Measurements from ENCODE around the gene ARFRP1.
"Not testable (repeated sequence)": the region's sequence is repeated elsewhere in the genome, so short reads cannot be mapped to it uniquely, and the experiment has no call there.

The ARFRP1 gene

GRCh38 chr20:63732118-63733095, 24.6 kb upstream of the ARFRP1 start:
- DNase-seq (ENCODE audit: low spot score): no peak

GRCh38 chr20:63731410-63731809, 23.6 kb upstream of the ARFRP1 start:
- DNase-seq (ENCODE audit: low spot score): no peak

DNA sequence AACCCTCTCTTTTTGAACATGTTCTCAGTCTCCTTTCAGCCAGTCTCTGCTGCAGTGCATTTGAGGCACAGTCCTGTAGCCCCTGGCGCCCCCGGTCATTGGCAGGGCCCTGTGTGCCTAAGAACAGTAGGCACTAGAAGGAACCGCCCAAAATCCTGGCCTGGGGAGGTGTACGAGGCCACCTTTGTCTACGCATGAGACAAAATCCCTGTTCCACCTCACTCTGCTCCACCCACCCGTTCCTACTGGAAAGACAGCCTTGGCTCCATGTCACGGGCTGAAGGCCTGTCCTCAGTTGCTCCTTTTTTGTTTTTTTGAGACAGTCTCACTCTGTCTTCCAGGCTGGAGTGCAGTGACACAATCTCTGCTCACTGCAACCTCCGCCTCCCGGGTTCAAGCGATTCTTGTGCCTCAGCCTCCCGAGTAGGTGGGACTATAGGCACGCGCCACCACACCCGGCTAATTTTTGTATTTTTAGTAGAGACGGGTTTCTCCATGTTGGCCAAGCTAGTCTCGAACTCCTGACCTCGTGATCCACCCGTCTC, 22.5 kb upstream of the ARFRP1 start:
- not testable (repeated sequence) for DNase-seq (ENCODE audit: low spot score)

DNA sequence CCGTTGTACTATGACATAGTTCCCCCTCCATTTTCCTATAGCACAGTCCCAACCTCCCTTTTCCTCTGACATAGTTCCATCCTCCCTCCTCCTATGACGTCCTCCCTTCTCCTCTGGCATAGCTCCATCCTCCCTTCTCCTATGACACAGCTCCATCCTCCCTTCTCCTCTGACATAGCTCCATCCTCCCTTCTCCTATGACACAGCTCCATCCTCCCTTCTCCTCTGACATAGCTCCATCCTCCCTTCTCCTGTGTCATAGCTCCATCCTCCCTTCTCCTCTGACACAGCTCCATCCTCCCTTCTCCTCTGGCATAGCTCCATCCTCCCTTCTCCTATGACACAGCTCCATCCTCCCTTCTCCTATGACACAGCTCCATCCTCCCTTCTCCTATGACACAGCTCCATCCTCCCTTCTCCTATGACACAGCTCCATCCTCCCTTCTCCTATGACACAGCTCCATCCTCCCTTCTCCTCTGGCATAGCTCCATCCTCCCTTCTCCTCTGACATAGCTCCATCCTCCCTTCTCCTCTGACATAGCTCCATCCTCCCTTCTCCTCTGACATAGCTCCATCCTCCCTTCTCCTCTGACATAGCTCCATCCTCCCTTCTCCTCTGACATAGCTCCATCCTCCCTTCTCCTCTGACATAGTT, 15.3 kb upstream of the ARFRP1 start:
- DNase-seq (ENCODE audit: low spot score): not testable (repeated sequence)

DNA sequence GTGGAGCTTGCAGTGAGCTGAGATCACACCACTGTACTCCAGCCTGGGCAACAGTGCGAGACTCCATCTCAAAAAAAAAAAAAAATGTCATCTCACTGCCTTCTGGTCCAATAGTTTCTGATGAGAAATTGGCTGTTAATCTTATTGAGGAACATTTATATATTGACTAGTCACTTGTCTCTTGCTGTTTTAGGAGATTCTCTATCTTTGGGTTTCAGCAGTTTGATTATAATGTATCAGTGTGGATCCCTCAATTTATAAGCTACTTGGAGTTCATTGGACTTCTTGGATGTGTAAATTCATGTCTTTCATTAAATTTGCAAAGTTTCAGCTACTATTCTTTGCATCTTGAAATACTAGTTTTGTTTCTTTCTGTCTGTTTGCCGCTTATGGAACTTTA, 11.2 kb upstream of the ARFRP1 start:
- DNase-seq (ENCODE audit: low spot score): no peak

GRCh38 chr20:63714858-63715257, 7.1 kb upstream of the ARFRP1 start:
- DNase-seq (ENCODE audit: low spot score): no peak

DNA sequence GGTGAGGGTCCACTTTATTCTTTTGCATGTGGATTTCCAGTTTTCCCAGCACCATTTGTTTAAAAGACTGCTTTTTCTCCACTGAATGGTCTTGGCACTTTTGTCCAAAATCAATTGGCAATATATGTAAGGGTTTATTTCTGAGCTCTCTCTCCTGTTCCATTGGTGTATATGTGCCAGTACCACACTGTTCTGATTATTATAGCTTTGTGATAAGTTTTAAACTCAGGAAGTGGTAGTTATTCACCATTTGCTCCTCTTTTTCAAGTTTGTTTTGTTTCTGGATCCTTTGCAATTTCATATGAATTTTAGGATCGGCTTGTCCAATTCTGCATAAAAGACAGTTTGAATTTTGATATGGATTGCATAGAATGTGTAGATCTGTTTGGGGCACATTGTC, 4.4 kb upstream of the ARFRP1 start:
- no peak for DNase-seq (ENCODE audit: low spot score)

DNA sequence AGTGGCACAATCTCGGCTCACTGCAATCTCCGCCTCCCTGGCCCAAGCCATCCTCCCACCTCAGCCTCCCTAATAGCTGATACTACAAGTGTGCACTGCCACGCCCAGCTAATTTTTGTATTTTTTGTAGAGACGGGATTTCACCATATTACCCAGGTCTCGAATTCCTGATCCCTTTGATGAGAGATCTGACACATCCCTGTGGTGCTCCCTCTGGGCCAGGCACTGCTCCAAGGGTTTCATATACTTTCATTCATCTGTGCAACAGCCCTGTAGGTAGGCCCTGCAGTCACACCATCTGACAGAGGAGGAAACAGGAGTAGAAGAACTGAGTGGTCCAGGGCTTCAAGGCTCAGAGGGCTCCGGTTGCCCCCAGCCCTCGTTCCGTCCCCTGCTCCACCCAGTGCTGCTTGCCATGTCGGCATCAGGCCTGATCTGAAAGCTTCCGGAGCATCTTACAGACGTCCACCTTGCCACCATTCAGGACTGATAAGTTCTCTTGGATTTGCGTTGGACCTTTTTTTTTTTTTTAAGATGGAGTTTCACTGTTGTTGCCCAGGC, 3.4 kb upstream of the ARFRP1 start:
- DNase-seq (ENCODE audit: low spot score): peak; percentile 0

GRCh38 chr20:63709149-63709527, 1.4 kb upstream of the ARFRP1 start:
- peak; percentile 1 for DNase-seq (ENCODE audit: low spot score)

DNA sequence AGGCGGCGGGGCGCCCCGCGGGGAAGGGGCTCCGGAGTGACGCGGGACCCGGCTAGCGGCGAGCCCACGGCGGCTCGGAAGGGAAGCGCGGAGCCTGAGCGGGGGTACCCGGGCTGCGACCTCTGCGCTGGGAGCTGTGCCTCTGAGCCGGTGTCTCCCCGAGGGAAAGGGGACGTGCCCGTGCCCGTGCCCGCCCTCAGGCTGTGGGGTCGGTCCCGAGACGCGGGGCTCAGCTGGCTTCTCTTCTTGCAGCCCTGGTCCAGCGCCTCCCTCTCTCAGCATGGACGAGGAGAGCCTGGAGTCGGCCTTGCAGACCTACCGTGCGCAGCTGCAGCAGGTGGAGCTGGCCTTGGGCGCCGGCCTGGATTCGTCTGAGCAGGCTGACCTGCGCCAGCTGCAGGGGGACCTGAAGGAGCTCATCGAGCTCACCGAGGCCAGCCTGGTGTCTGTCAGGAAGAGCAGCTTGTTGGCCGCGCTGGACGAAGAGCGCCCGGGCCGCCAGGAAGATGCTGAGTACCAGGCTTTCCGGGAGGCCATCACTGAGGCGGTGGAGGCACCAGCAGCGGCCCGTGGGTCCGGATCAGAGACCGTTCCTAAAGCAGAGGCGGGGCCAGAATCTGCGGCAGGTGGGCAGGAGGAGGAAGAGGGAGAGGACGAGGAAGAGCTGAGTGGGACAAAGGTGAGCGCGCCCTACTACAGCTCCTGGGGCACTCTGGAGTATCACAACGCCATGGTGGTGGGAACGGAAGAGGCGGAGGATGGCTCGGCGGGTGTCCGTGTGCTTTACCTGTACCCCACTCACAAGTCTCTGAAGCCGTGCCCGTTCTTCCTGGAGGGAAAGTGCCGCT, 749 bp upstream of the ARFRP1 start:
- DNase-seq (ENCODE audit: low spot score): peak; percentile 2

- peak; percentile 21 for DNase-seq (ENCODE audit: low spot score)
Measured at GRCh38 chr20:63706852-63707557, 771 bp downstream of the ARFRP1 start.

DNA sequence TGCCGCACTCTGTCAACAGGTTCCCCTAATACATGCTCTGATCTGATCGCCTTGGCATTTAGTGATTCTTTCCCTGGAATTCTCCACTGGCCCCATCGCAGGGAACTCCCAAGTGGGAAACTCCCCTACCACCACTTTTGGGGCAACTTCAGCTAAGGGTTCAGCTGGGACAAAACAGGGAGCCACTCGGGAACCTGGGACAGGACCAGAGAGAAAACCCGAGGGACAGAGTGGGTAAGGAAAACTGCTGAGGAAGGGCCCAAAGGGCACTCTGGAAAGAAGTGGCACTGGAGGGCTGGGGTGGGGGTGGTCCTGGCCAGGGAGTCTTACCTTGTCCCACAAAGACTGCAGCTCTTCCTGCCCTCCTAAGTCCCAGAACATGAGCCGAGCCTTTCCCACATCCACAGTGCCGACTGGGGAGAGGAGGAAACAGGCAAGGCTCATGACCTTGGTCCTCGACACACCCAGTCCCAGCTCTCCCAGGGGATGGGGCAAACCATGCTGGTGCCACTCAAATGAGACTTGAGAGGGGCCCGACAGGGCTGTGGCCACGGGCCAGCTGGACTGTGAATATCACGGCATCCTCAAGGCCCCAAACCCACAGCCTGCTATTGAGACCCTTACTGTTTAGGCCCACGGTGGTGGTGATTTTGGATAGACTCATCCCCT, 1.6 kb downstream of the ARFRP1 start:
- peak; percentile 1 for DNase-seq (ENCODE audit: low spot score)

- no peak for DNase-seq (ENCODE audit: low spot score)
Measured at GRCh38 chr20:63705232-63706026, 2.3 kb downstream of the ARFRP1 start.

- DNase-seq (ENCODE audit: low spot score): peak; percentile 1
Measured at GRCh38 chr20:63704749-63705117, 3.0 kb downstream of the ARFRP1 start.

DNA sequence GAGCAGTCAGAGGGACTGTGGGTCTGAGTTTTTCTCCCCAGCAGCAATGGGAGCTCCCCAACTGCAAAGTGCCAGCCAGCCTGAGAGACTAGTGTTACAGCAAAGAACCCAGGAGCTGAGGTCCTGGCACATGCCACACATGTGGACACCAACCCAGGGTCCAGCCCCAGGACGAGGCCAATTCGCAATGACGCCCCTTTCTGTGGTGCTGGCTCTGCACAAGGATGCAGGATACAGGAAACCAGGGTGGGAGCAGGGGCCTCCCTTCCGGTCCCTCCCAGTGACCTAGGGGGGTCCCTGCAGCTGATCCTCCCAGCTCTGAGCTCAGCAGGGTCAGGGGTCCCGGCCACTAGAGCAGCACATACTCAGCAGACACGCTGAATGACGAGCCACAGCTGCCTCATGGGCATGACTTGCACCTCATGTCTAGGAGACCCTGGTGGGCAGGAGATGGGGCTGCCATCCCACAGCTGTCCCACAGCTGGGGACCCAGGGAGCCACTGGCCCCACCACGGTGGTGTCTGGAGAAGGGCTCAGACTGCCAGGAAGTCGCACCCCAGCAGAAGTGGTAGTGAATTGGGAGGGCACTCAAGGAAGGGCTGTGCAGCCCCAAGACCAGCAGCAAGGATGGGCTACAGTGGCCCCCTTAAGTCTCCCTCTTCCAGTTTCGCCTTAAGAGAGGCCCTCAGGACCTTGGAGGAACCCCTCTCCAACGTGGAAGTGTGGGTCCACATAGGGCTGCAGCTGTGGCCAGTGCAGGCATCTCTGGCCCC, 3.6 kb downstream of the ARFRP1 start:
- DNase-seq (ENCODE audit: low spot score): no peak

- DNase-seq (ENCODE audit: low spot score): peak; percentile 1
Measured at GRCh38 chr20:63703471-63703975, 4.3 kb downstream of the ARFRP1 start.

- DNase-seq (ENCODE audit: low spot score): peak; percentile 1
Measured at GRCh38 chr20:63702751-63703470, 4.9 kb downstream of the ARFRP1 start.
